GM18951 (cell line): Measurements from ENCODE around the gene TBATA.

ENCODE experiments used
- POLR2A ChIP-seq: IDR thresholded peaks from 4 replicates; pipeline ENCODE4 v1.6.1; 2011; ENCODE audit warnings: mild to moderate bottlenecking; ENCODE audit not compliant: insufficient read length, insufficient read depth; ENCODE audit errors: extremely low read depth
- in situ Hi-C: fragments of 300-500 bp; cut with MboI; formaldehyde crosslinking; loops from one replicate; pipeline ENCODE4 v1.12.0; 2022; ENCODE audit warnings: low sequenced_read_pairs, mixed read lengths, inconsistent platforms; ENCODE audit not compliant: unreplicated experiment

TBATA gene

GRCh38 chr10:70758757-70759514 lies 26.2 kb downstream of the TBATA start:
- no peak for TF ChIP-seq POLR2A
- in situ Hi-C loops: no loop called here

GRCh38 chr10:70757856-70758255 lies 27.3 kb downstream of the TBATA start:
- in situ Hi-C loops: no loop called here
- no peak for TF ChIP-seq POLR2A

- in situ Hi-C loops: no loop called here
- no peak for TF ChIP-seq POLR2A
These were observed 28.3 kb downstream of the TBATA start for GRCh38 chr10:70756700-70757360.

DNA sequence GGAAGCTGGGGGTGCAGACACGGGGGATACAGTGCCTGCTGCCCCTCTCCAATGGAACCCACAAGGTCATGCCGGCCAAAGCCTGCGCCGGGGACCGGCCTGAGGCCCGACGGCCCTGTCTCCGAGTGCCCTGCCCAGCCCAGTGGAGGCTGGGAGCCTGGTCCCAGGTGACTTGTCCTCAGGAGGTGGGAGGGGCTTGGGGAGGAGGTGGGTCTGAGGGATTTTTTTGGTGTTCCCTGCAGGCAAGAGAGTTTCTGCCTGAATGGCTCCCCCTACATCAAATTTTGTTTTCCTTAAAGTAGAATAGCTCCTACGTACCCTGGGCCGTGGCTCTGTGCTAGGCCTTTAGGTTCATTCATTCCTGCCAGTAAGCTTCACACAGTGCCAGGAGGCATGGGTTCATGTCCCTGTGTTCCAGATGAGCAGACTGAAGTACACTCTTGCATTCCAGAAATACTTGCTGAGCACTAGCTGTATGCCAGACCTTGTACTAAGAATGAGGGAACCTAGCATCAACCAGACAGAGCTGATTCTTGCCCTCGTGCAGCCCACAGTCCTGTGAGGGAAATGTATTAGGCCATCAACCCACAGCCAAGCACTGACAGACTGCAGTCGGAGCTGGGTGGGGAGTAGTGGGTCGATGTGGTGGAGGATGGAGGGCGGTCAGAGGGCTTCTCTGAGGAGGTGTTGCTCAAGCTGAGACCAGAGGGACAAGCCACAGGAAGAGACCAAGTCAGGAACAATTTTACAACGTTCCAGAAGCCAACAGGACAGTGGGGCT lies 31.1 kb downstream of the TBATA start:
- no peak for TF ChIP-seq POLR2A
- in situ Hi-C loops: no loop called here

- in situ Hi-C loops: no loop called here
- no peak for TF ChIP-seq POLR2A
These were observed 32.0 kb downstream of the TBATA start for GRCh38 chr10:70753026-70753663.

GRCh38 chr10:70752571-70752970 lies 32.6 kb downstream of the TBATA start:
- no peak for TF ChIP-seq POLR2A
- in situ Hi-C loops: no loop called here

- in situ Hi-C loops: no loop called here
These were observed 33.2 kb downstream of the TBATA start for GRCh38 chr10:70751991-70752390.

DNA sequence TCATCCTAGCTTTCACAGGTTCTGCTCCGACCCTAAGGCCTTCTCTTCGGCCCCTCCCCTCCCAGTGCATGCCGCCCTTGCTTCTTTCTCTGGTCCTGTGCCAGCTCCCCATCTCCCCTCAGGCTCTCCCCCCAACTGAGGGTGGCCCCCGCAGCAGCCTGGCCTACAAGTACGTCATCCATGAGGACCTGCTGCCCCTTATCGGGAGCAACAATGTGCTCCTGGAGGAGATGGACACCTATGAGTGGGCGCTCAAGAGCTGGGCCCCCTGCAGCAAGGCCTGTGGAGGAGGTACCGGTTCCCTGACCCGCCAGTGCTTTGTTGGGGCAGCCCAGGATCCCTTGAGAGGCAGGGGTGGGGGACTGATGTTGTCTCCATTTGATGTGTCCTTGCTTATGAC lies 33.8 kb downstream of the TBATA start:
- no peak for TF ChIP-seq POLR2A
- in situ Hi-C loops: no loop called here

More at GRCh38 chr10:70751991-70752390, 33.2 kb downstream of the TBATA start:
- TF ChIP-seq POLR2A: no peak

DNA sequence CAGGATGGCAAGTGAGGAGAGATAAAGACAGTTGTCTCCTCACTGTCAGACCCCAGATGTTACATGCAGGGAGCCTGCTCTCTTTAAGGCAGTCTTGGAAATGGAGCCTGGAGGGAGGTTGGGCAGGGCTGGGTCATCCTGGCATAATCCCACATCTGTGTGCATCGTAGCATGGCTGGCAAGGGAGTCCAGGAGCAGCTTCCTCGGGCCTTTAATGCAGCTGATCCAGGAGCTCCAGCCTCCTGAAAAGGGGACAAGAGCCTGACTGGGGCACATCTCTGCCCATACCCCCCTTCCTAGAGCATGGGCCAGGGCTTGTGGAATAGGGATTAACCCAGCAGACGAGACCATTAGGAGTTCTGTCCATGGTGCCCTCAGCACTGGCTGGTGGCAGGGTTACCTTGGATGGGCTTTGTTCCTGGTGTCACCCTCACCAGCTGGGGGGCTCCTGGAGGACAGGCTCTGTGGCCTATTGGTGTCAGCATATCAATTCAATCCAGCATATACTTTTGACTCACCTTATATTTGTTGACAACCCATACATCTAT lies 34.9 kb downstream of the TBATA start:
- in situ Hi-C loops: no loop called here
- TF ChIP-seq POLR2A: no peak

GRCh38 chr10:70749756-70750155 lies 35.4 kb downstream of the TBATA start:
- TF ChIP-seq POLR2A: no peak
- in situ Hi-C loops: no loop called here

DNA sequence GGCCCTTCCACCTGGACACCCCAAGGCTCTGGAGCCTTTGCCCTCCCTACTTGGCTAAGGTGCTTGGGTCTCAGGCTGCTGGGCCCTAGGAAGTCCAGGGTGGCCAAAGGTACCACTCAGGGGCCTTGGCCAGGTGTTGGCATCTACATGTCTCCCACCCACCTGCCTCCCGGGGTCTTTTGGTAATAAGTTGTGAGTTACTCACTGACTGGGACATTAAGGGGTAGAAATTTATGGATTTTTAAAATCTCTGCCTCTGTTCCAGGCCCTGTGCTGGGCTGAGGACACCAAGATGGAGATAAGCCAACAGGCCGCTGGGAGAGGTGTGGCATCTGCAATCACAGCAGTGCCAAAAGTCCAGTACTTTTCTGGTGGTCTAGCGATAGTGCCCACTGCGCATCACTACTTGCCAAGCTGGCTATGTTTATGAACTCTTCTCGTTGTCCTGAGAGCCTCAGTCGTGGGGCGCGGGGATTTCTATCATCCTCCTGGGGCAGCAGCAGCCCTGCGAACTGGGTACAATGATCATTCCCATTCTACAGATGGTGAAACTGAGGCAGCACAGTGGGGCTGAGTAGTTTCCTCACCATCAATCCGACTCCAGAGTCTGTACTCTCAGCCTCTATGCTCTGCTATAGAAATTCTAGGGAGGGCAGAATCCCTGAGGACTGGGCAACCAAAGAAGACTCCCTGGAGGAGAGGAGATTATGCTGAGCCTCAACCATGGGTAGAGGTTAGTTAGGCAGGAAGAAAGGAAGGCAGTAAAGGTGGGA lies 36.2 kb downstream of the TBATA start:
- TF ChIP-seq POLR2A: no peak
- in situ Hi-C loops: no loop called here

GRCh38 chr10:70748305-70748704 lies 36.9 kb downstream of the TBATA start:
- in situ Hi-C loops: no loop called here
- TF ChIP-seq POLR2A: no peak
